Glutamatergic neuron (in vitro differentiated cells): ENCODE results near the gene PCDH19. TPM values are rescaled to one million over a fixed set of nuclear protein-coding genes. Genes with fewer than 3 reads are reported as not detected.
A peak's percentile ranks its signal among the peaks of the same experiment; 100 is the strongest.

Experiments used
- DNase-seq: peaks from one replicate; pipeline ENCODE4 v3.0.0; 2022
- H3K27ac Mint-ChIP-seq: one replicate; pipeline ENCODE4 v1.8.0; 2020; ENCODE audit warnings: mild to moderate bottlenecking, mixed read lengths, inconsistent platforms; ENCODE audit not compliant: unreplicated experiment
- H3K27me3 Mint-ChIP-seq: one replicate; pipeline ENCODE4 v1.8.0; 2020; ENCODE audit warnings: mild to moderate bottlenecking, moderate library complexity, mixed read lengths, inconsistent platforms; ENCODE audit not compliant: unreplicated experiment
- H3K36me3 Mint-ChIP-seq: one replicate; pipeline ENCODE4 v1.8.0; 2020; ENCODE audit warnings: mild to moderate bottlenecking, mixed read lengths, inconsistent platforms; ENCODE audit not compliant: unreplicated experiment
- H3K4me1 Mint-ChIP-seq: one replicate; pipeline ENCODE4 v1.8.0; 2020; ENCODE audit warnings: mild to moderate bottlenecking, low read depth, mixed read lengths, inconsistent platforms; ENCODE audit not compliant: unreplicated experiment
- H3K4me3 Mint-ChIP-seq: one replicate; pipeline ENCODE4 v1.8.0; 2020; ENCODE audit warnings: mild to moderate bottlenecking, mixed read lengths, inconsistent platforms; ENCODE audit not compliant: unreplicated experiment
- H3K9me3 Mint-ChIP-seq: one replicate; pipeline ENCODE4 v1.8.0; 2020; ENCODE audit warnings: mild to moderate bottlenecking, moderate library complexity, mixed read lengths, inconsistent platforms; ENCODE audit not compliant: unreplicated experiment
- total RNA-seq: library from RNA; stranded (reverse); fragmentation: NEBNext Ultra II Directional; extraction: Animal tissue kit (Norgen Biotek cat#: 25700); gene quantifications from one replicate; pipeline ENCODE4 v1.2.1, GENCODE V29; 2021; ENCODE audit not compliant: unreplicated experiment
- TF ChIP-seq, protein P1 (sequence below): fragments of 200-600 bp; sonication (generic); IDR thresholded peaks from one replicate; pipeline ENCODE4 v1.5.0; 2021; ENCODE audit not compliant: partially characterized antibody, unreplicated experiment

Gene PCDH19
- total RNA-seq, 1 donor from 2014 or later, result 4.1 TPM

DNA sequence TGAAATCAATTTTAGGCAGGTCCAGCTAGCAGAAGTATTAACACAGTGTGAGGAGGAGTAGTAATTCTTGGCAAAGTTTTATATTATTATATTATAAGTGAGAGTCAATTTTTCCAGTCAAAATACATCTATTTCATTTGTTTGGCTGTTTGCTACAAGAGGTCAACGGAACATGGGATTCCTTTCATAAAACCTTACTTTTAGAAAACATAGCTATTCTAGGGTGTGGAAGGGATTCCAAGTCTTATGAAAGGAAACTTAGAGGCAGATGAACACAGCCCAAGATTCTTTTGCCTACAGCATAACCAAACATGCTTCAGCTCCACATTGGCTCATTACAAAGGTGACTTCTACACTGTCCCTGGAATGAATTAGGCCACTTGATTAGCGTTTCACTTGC, 29.9 kb upstream of the PCDH19 start:
- H3K36me3 Mint-ChIP-seq, result no peaks in the 10 kb centered on the region
- no peaks in the 10 kb centered on the region for H3K9me3 Mint-ChIP-seq
- no peak for DNase-seq
- no peak overlapping the region for H3K27ac Mint-ChIP-seq
- H3K4me3 Mint-ChIP-seq, result no peak overlapping the region
- no peaks in the 10 kb centered on the region for H3K27me3 Mint-ChIP-seq
- no peaks in the 10 kb centered on the region for H3K4me1 Mint-ChIP-seq
- TF ChIP-seq, protein P1, sequence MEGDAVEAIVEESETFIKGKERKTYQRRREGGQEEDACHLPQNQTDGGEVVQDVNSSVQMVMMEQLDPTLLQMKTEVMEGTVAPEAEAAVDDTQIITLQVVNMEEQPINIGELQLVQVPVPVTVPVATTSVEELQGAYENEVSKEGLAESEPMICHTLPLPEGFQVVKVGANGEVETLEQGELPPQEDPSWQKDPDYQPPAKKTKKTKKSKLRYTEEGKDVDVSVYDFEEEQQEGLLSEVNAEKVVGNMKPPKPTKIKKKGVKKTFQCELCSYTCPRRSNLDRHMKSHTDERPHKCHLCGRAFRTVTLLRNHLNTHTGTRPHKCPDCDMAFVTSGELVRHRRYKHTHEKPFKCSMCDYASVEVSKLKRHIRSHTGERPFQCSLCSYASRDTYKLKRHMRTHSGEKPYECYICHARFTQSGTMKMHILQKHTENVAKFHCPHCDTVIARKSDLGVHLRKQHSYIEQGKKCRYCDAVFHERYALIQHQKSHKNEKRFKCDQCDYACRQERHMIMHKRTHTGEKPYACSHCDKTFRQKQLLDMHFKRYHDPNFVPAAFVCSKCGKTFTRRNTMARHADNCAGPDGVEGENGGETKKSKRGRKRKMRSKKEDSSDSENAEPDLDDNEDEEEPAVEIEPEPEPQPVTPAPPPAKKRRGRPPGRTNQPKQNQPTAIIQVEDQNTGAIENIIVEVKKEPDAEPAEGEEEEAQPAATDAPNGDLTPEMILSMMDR, result no peak

DNA sequence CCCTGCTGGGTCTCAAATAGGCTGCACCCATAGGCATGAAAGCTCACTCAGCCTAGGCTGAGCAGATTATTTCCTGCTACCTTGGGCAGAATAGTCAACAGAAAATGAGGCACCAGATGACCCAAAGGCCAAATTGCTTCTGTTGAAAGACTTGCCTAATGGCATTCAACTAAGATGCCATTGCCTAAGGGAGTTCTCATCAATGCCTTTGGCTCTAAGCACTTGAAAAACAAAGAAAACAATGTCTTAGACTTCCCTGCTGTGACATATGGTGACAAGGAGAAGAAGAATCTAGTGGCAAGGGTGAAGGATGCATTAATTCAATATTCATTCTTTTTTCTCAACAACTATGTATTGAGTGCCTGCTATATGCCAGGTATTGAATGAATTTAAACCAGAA, 25.7 kb upstream of the PCDH19 start:
- no peaks in the 10 kb centered on the region for H3K27me3 Mint-ChIP-seq
- TF ChIP-seq, protein P1, result no peak
- no peak overlapping the region for H3K4me3 Mint-ChIP-seq
- no peaks in the 10 kb centered on the region for H3K9me3 Mint-ChIP-seq
- no peak overlapping the region for H3K27ac Mint-ChIP-seq
- DNase-seq, result no peak
- H3K4me1 Mint-ChIP-seq, result peaks cover 2% of the 10 kb centered on the region
- no peaks in the 10 kb centered on the region for H3K36me3 Mint-ChIP-seq

DNA sequence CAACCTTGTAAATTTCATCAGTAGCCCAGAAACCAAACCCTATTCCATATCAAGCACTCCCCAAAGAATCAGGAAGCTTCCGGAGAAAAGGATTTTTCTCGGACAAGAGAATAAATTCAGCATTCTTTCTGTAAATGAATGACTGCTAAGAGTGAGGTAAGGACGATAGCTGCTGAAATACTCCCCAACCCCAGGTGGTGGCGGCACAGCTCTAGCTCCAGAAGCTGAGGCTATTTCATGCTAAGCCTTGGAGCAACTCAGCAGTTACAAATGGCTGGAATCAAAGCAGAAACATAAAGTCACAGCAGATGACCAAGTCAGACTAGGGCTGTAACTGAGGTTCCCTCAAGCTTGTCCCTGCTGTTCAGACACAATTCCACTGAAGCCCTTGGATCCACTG, 13.9 kb upstream of the PCDH19 start:
- DNase-seq, result no peak
- no peaks in the 10 kb centered on the region for H3K4me1 Mint-ChIP-seq
- TF ChIP-seq, protein P1, result no peak

DNA sequence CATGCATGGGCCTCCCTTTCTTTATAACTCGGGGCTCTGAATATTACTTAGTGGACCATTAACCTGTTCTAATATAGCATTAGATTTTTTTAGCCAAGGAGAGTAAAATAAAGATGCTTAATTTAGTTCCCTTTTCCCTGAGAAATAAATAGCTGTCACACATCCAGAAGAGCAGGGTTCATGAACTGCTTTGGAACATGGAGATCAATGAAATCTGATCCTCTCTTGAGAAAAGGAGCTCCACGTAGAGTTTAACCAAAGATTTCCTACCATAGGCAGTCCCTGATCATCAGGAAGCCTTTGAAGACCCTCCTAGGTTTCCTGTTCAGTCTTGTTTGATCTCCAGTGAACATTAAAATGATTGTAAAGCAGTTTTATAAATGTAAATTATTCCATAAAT, 8.5 kb upstream of the PCDH19 start:
- DNase-seq, result no peak
- no peaks in the 10 kb centered on the region for H3K36me3 Mint-ChIP-seq
- H3K9me3 Mint-ChIP-seq, result peaks cover 1% of the 10 kb centered on the region
- H3K4me3 Mint-ChIP-seq, result no peak overlapping the region
- no peaks in the 10 kb centered on the region for H3K27me3 Mint-ChIP-seq
- H3K4me1 Mint-ChIP-seq, result peaks cover 18% of the 10 kb centered on the region
- H3K27ac Mint-ChIP-seq, result no peak overlapping the region
- TF ChIP-seq, protein P1, result no peak

More for the DNA sequence above, 13.9 kb upstream of the PCDH19 start:
- Mint-ChIP-seq H3K27ac (no peak overlapping the region), H3K36me3 (no peaks in the 10 kb centered on the region), H3K4me3 (no peak overlapping the region), H3K9me3 (no peaks in the 10 kb centered on the region), H3K27me3 (no peaks in the 10 kb centered on the region)

DNA sequence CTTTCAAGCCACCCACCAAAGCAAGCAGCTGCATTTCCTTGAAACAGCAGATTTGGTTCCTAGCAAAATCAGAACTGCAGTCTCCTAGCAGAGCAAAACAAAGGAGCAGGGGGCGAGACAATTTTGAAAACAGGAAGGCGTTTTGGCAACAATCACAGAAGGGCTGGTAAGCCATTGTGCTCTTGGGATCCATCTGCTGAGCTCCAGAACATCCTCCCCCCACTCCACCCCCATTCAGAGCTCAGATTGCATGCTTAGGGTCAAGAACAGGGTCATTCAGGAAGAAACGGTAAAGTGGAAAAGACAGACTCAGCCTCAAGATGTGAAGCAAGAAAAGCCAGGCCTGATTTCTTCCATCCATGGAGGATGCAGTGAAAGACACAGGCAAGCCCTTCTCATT, 7.6 kb upstream of the PCDH19 start:
- Mint-ChIP-seq H3K36me3 (no peaks in the 10 kb centered on the region), H3K9me3 (peaks cover 3% of the 10 kb centered on the region), H3K4me3 (peak overlapping the region; percentile 5), H3K27ac (peak overlapping the region; percentile 89), H3K27me3 (no peaks in the 10 kb centered on the region), H3K4me1 (peaks cover 22% of the 10 kb centered on the region)
- DNase-seq, result no peak
- TF ChIP-seq, protein P1, result no peak
